IPS-20b (cell line): Measurements from ENCODE around the gene GPR139.

Experiments used
- H3K27ac ChIP-seq: one replicate; pipeline ENCODE4 v1.5.1; 2013; ENCODE audit warnings: low read length
- H3K27me3 ChIP-seq: 2 replicates; pipeline ENCODE4 v1.6.1; 2013; ENCODE audit warnings: mild to moderate bottlenecking, low read length, inconsistent platforms; ENCODE audit not compliant: insufficient read depth
- H3K36me3 ChIP-seq: 2 replicates; pipeline ENCODE4 v1.6.1; 2013; ENCODE audit warnings: low read depth, mild to moderate bottlenecking, inconsistent platforms, low read length, moderate library complexity; ENCODE audit not compliant: insufficient read depth
- H3K4me1 ChIP-seq: 2 replicates; pipeline ENCODE4 v1.6.1; 2013; ENCODE audit warnings: mild to moderate bottlenecking, control low read depth, inconsistent platforms, low read length, moderate library complexity; ENCODE audit not compliant: insufficient read depth
- H3K4me3 ChIP-seq: 2 replicates; pipeline ENCODE4 v1.5.1; 2013; ENCODE audit warnings: mild to moderate bottlenecking, low read length, inconsistent platforms
- H3K9ac ChIP-seq: 2 replicates; pipeline ENCODE4 v1.6.1; 2013; ENCODE audit warnings: low read depth, mild to moderate bottlenecking, inconsistent platforms, low read length, moderate library complexity
- H3K9me3 ChIP-seq: 2 replicates; pipeline ENCODE4 v1.6.1; 2013; ENCODE audit warnings: mild to moderate bottlenecking, low read depth, low read length, inconsistent platforms; ENCODE audit not compliant: insufficient read depth

The GPR139 gene

DNA sequence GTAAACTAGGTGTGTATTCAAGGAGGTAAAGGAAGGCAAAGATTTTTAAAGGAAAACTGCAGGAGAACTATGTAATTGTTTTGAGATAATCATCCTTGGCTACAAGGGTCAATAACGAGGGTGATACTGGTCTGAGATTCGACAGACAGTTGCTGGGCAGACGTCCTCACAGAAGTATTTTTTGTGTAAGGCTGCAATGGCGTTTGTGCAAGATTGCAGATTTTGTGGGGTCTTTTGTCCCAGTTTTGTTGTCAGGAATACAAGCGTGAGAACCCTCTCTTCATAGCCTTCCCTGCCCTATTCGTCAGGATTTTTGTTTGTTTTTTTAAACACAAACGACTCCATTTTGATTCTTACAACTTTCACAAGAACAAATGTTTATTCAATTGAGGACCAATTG is 57.5 kb downstream of the GPR139 start:
- H3K4me1 ChIP-seq: no peaks in the 10 kb centered on the region
- H3K9ac ChIP-seq: no peak overlapping the region
- H3K9me3 ChIP-seq: no peaks in the 10 kb centered on the region
- no peak overlapping the region for H3K4me3 ChIP-seq
- no peaks in the 10 kb centered on the region for H3K36me3 ChIP-seq
- no peak overlapping the region for H3K27ac ChIP-seq
- no peaks in the 10 kb centered on the region for H3K27me3 ChIP-seq

DNA sequence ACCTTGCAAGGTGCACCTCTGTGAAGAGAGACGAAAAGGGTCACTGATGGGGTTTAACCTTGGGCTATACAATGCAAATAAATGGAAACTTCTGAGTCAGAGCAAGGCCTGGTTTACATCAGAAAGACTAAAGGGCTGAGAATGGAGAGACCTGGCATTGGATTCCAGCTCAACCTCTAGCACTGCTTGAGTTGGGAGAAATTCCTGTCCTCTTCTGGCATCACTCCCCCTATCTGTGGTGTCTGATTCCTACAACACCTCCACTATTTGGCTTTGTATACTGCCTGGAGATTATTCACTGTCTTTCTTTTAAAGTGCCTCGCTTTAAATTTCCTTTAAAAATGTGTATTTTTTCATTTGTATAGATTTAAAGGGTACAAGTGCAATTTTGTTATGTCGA is 68.8 kb downstream of the GPR139 start:
- Histone ChIP-seq H3K9ac (no peak overlapping the region), H3K27me3 (no peaks in the 10 kb centered on the region), H3K4me3 (no peak overlapping the region), H3K36me3 (no peaks in the 10 kb centered on the region), H3K27ac (no peak overlapping the region), H3K9me3 (no peaks in the 10 kb centered on the region), H3K4me1 (no peaks in the 10 kb centered on the region)

DNA sequence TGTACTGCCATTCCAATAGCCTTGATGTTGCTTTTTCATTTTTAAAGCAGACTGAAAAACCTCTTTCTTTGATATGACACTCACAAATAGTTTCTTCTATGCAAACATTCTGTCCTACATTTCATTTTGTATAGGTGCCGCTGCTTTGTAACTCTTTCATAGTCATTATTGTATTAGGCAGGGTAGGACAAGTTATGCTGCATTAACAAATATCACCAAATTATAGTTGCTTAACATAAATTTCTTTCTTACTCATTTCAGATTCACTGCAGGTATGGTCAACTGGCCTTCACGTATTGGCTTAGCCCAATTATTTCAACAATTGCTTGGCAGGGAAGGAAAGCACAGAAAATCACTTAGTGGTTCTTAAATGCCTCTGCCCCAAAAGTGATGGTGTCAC is 70.8 kb downstream of the GPR139 start:
- Histone ChIP-seq H3K27ac (no peak overlapping the region), H3K27me3 (no peaks in the 10 kb centered on the region), H3K9ac (no peak overlapping the region), H3K36me3 (no peaks in the 10 kb centered on the region), H3K4me1 (no peaks in the 10 kb centered on the region), H3K9me3 (no peaks in the 10 kb centered on the region), H3K4me3 (no peak overlapping the region)

DNA sequence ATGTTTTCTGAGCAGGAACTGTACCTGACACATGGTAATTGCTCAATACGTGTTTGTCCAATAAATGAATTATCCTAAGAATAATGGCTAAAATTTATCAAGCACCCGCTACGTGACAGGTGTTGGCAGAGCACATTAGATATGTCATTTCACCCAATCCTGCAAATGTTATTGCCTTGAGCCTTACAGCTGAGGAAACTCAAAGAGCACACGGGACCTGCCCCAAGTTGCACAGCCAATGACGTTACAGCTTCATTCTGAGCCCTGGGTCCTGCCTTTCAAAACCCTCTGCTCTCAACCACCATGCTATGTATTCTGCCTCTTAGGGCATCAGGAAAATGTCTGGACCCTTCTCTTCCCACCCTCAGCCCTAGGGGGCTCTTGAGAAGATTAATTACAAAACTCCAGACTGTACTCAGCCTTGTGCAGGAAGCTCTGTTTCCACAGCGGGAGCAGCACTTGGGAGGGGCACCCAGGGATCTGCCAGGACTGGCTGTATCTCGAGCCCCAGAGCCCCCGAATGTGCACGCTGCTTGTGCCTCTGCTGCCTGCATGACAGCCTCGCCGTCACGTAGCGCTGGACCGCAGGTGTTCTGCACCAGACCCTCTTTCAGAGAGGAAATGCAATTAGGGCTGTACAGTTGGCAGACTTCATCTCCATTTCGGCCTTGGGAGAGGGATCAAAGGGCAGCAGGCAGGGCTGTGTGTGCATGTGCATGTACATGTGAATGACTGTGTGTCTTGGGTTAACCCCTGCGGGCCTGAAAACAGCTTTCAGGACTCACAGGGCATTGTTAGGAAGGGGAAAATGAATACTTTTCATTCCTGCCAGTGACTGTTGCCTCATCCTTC is 71.6 kb downstream of the GPR139 start:
- H3K4me1 ChIP-seq: no peaks in the 10 kb centered on the region
- H3K9ac ChIP-seq: no peak overlapping the region
- no peaks in the 10 kb centered on the region for H3K27me3 ChIP-seq
- H3K4me3 ChIP-seq: no peak overlapping the region
- H3K27ac ChIP-seq: no peak overlapping the region
- H3K36me3 ChIP-seq: no peaks in the 10 kb centered on the region
- no peaks in the 10 kb centered on the region for H3K9me3 ChIP-seq

DNA sequence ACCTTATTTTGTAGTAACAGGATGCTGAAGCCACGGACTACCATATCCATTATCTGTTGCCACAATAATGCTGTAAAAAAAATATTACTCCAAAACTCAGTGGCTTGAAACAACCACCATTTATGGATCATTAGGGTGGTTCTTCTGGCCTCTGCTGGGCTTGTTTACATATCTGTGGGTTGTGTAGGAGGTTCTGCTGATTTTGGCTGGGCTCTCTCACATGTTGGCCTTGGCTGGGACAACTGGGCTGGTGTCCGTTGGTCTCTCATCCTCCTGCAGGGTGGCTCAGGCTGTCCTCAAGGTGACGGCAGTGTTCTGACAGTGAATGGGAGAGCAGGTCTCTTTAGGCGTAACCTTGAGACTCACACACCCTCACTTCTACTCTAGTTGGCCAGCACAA is 76.0 kb downstream of the GPR139 start:
- no peaks in the 10 kb centered on the region for H3K4me1 ChIP-seq
- H3K9ac ChIP-seq: no peak overlapping the region
- H3K36me3 ChIP-seq: no peaks in the 10 kb centered on the region
- no peaks in the 10 kb centered on the region for H3K27me3 ChIP-seq
- no peak overlapping the region for H3K27ac ChIP-seq
- H3K4me3 ChIP-seq: no peak overlapping the region
- H3K9me3 ChIP-seq: no peaks in the 10 kb centered on the region

DNA sequence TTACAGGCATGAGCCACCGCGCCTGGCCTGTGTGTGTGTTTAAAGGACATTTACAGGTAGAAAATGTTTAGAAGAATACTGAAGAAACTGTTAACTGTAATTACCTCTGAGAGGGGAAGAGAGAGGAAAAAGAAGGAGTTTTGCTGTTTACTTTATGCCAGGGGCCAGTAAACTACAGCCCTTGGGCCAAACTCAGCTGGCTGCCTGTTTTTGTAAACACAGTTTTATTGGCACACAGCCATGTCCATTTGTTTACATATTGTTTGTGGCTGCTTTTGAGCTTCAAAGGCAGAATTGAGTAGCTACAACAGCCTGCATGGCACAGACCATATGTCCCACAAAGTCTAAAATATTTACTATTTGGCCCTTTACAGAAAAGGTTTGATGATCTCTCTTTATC is 76.4 kb downstream of the GPR139 start:
- Histone ChIP-seq H3K4me1 (no peaks in the 10 kb centered on the region), H3K4me3 (no peak overlapping the region), H3K27me3 (no peaks in the 10 kb centered on the region), H3K9ac (no peak overlapping the region), H3K9me3 (no peaks in the 10 kb centered on the region), H3K27ac (no peak overlapping the region), H3K36me3 (no peaks in the 10 kb centered on the region)

DNA sequence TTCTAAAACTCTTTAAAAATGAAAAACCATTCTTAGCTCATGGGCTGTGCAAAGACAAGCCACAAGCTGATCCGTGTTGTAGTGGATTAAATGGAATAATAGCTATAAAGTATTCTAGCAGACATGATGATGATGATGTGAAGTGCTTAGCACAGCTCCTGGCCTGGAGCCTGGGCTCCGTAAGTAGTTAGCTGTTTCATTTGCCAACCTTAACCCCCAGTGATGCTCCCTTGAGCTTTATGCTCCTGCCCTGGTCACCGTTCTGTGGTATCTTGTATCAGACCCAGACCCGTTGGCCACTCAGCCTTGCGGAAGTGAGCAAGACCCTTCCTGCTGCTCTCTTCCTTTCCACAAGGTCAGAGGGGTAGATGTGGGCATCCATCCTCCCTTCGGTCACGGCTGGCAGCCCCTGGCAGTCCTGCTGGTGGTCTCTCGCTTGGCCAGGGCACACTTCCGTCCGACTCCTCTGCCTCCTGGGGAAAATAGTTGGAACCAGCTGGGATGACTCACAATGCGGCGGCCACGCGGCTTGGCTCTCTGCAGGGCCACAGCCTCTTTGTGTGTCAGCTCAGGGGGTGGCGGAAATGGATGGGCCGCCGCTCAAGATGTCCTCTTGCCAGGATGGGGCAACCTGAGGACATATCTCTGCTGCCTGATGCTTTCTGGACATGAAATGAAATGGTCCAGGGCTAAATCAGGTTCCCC is 79.1 kb downstream of the GPR139 start:
- no peaks in the 10 kb centered on the region for H3K27me3 ChIP-seq

DNA sequence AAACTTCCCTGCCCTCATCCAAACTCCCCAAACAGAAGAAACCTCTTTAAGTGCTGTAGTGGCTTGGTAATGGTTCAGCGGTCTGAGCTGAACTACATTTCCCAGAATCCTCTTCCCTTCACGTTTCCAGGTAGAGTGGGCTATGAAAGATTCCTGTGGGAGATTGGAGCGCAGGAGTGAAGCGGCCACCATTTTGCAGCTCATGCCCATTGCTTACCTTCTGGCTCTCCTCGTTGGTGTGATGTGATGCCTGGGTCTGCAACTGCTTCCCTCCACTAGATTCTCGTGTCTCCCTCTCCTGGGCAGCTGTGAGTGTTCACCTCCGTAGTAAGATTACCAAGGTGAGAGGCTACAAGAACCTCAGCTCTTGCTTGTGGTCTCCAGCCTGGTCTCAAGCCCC is 82.1 kb downstream of the GPR139 start:
- H3K4me1 ChIP-seq: no peaks in the 10 kb centered on the region
- no peaks in the 10 kb centered on the region for H3K36me3 ChIP-seq
- no peaks in the 10 kb centered on the region for H3K9me3 ChIP-seq
- no peaks in the 10 kb centered on the region for H3K27me3 ChIP-seq
- H3K9ac ChIP-seq: no peak overlapping the region
- no peak overlapping the region for H3K27ac ChIP-seq
- peak overlapping the region; percentile 21; the same call in 1 of the 2 replicates for H3K4me3 ChIP-seq

More for the DNA sequence above, 79.1 kb downstream of the GPR139 start:
- H3K36me3 ChIP-seq: no peaks in the 10 kb centered on the region
- no peaks in the 10 kb centered on the region for H3K4me1 ChIP-seq
- H3K9me3 ChIP-seq: no peaks in the 10 kb centered on the region
- no peak overlapping the region for H3K9ac ChIP-seq
- no peak overlapping the region for H3K4me3 ChIP-seq
- H3K27ac ChIP-seq: no peak overlapping the region

DNA sequence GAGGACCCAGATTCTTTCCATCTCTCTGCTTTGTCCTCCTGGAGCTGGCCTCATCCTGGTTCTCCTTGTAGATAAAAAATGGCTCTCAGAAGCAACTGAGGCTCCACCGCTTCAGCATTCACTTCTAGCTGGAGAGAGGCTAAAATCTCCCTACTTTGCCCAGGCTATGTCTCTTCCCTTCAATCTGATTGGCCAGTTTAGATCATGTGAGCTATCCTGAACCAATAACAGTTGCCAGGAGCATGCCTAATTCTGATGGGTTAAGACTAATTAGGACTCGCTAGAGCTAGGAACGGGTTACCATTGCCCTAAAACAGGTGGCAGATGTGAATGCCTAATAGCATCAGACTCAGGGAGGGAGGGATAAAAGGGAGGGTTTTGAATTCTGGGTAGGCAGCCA is 89.6 kb downstream of the GPR139 start:
- H3K4me1 ChIP-seq: peaks cover 13% of the 10 kb centered on the region; the same call in 1 of the 2 replicates
- no peak overlapping the region for H3K27ac ChIP-seq
- no peak overlapping the region for H3K4me3 ChIP-seq
- no peaks in the 10 kb centered on the region for H3K9me3 ChIP-seq
- H3K27me3 ChIP-seq: no peaks in the 10 kb centered on the region
- H3K9ac ChIP-seq: no peak overlapping the region
- no peaks in the 10 kb centered on the region for H3K36me3 ChIP-seq
